Measurements from ENCODE around the gene COL4A3.

COL4A3 gene

GRCh38 chr2:227163998-227164762 is at the start of gene COL4A3, which contains the start of gene COL4A4:
COL4A3 (plus strand) TSS chr2:227164624; CDS start chr2:227164727, 103 bp downstream.
COL4A4 (minus strand) TSS chr2:227164205; CDS start chr2:227147483, 16,722 bp downstream.
- peak; percentile 80 for DNase-seq (ENCODE audit: extremely low read depth, insufficient read length)
- Histone ChIP-seq H3K4me3 (replicated peaks; ENCODE audit: low read depth, low read length) (peak within 1 kb of the TSS; percentile 87), H3K27me3 (replicated peaks; ENCODE audit: control insufficient read depth, insufficient read depth, low read length) (no peaks in the 10 kb centered on the region), H3K36me3 (ENCODE audit: control insufficient read depth, insufficient read depth, low read length) (no peaks in the 10 kb centered on the region)
- TF ChIP-seq, protein P1, sequence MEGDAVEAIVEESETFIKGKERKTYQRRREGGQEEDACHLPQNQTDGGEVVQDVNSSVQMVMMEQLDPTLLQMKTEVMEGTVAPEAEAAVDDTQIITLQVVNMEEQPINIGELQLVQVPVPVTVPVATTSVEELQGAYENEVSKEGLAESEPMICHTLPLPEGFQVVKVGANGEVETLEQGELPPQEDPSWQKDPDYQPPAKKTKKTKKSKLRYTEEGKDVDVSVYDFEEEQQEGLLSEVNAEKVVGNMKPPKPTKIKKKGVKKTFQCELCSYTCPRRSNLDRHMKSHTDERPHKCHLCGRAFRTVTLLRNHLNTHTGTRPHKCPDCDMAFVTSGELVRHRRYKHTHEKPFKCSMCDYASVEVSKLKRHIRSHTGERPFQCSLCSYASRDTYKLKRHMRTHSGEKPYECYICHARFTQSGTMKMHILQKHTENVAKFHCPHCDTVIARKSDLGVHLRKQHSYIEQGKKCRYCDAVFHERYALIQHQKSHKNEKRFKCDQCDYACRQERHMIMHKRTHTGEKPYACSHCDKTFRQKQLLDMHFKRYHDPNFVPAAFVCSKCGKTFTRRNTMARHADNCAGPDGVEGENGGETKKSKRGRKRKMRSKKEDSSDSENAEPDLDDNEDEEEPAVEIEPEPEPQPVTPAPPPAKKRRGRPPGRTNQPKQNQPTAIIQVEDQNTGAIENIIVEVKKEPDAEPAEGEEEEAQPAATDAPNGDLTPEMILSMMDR (IDR thresholded peaks at IDR 0.05; ENCODE audit: insufficient read depth, low read length, poor library complexity, severe bottlenecking), result no peak

DNA sequence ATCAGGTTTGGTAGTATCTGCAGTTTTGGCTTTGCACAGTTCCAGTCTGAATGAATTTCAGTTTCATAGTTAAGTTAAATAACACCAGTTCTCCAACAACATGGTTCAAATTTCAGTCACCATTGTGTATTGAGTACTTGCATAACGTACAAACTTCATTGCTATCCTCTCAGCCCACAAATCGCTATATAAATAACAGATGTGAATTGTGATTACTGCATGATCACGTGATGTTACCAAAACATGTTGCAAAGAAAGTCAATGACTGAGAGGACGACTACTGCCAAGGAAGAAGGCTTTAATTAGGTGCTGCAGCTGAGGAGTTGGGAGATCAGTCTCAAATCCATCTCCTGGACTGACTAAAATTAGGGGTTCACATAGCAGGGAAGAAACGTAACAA is 48.7 kb upstream of the COL4A3 start:
- H3K36me3 ChIP-seq (ENCODE audit: control insufficient read depth, insufficient read depth, low read length), result no peaks in the 10 kb centered on the region; the same call in 1 of the 2 replicates
- H3K27me3 ChIP-seq (replicated peaks; ENCODE audit: control insufficient read depth, insufficient read depth, low read length), result no peaks in the 10 kb centered on the region
- TF ChIP-seq, protein P1 (IDR thresholded peaks at IDR 0.05; ENCODE audit: insufficient read depth, low read length, poor library complexity, severe bottlenecking), result no peak
- H3K4me3 ChIP-seq (replicated peaks; ENCODE audit: low read depth, low read length), result no peak overlapping the region
- no peak for DNase-seq (ENCODE audit: extremely low read depth, insufficient read length)

DNA sequence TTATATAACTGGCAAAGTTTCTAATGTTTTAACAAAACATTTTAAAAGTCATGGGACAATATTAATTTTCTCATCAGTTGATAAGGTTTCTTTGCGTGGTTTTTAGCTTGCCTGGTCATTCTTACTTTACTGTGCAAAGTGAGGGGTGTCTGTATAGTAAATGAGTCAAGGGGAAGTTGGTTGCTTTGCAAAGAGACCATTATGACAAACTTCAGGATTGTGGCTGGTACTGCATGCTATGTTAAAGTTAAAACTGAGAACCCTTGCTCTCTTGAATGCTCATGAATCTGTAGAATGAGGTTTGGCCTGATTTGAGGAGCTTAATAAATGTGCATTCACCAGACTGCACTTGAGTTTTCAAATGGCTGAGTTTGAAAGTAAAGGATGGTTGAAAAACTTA is 47.4 kb upstream of the COL4A3 start:
- H3K4me3 ChIP-seq (replicated peaks; ENCODE audit: low read depth, low read length), result no peak overlapping the region
- no peaks in the 10 kb centered on the region for H3K27me3 ChIP-seq (replicated peaks; ENCODE audit: control insufficient read depth, insufficient read depth, low read length)
- TF ChIP-seq, protein P1 (IDR thresholded peaks at IDR 0.05; ENCODE audit: insufficient read depth, low read length, poor library complexity, severe bottlenecking), result no peak
- H3K36me3 ChIP-seq (ENCODE audit: control insufficient read depth, insufficient read depth, low read length), result no peaks in the 10 kb centered on the region; the same call in 1 of the 2 replicates
- DNase-seq (ENCODE audit: extremely low read depth, insufficient read length), result no peak

- no peaks in the 10 kb centered on the region for H3K27me3 ChIP-seq (replicated peaks; ENCODE audit: control insufficient read depth, insufficient read depth, low read length)
- no peak overlapping the region for H3K4me3 ChIP-seq (replicated peaks; ENCODE audit: low read depth, low read length)
- TF ChIP-seq, protein P1 (IDR thresholded peaks at IDR 0.05; ENCODE audit: insufficient read depth, low read length, poor library complexity, severe bottlenecking), result no peak
- no peak for DNase-seq (ENCODE audit: extremely low read depth, insufficient read length)
- no peaks in the 10 kb centered on the region; the same call in 1 of the 2 replicates for H3K36me3 ChIP-seq (ENCODE audit: control insufficient read depth, insufficient read depth, low read length)
Observed at GRCh38 chr2:227117852-227118251, 46.6 kb upstream of the COL4A3 start.

DNA sequence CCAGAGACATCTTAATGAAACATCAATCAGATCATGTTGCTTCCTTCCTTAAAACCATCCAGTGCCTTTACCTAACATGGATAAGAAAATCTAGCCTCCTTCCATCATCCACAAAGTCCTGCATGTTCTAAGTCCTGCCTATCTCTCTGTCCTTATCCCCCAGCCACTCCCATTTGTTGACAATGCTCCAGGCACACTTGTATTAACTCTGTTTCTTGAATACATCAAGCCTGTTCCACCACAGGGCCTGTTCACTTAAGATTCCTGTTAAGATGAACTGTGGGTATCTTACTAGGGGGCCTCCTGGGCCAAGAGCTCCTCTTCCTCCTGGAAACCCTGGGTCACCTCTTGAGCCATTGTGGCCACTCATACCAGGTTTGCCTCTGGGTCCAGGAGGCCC is 46.1 kb upstream of the COL4A3 start:
- TF ChIP-seq, protein P1 (IDR thresholded peaks at IDR 0.05; ENCODE audit: insufficient read depth, low read length, poor library complexity, severe bottlenecking), result no peak
- no peak for DNase-seq (ENCODE audit: extremely low read depth, insufficient read length)
- no peaks in the 10 kb centered on the region; the same call in 1 of the 2 replicates for H3K36me3 ChIP-seq (ENCODE audit: control insufficient read depth, insufficient read depth, low read length)

More for the DNA sequence above, 46.1 kb upstream of the COL4A3 start:
- no peak overlapping the region for H3K4me3 ChIP-seq (replicated peaks; ENCODE audit: low read depth, low read length)
- H3K27me3 ChIP-seq (replicated peaks; ENCODE audit: control insufficient read depth, insufficient read depth, low read length), result no peaks in the 10 kb centered on the region
